AG08395 (cell line): ENCODE measurements around the gene CTU1.
"Not testable (repeated sequence)": the region's sequence is repeated elsewhere in the genome, so short reads cannot be mapped to it uniquely, and the experiment has no call there.

Experiments used
- DNase-seq: peaks from one replicate; pipeline ENCODE4 v3.0.0; 2012; ENCODE audit warnings: mixed read lengths, low spot score

Gene CTU1

GRCh38 chr19:51108066-51108804 is at the start of gene CTU1:
TSS of gene CTU1 (minus strand) at chr19:51108409. CDS start at chr19:51104569, 3,840 bp downstream.
- peak; percentile 99 for DNase-seq

GRCh38 chr19:51157265-51157664 is 49.1 kb upstream of the CTU1 start:
- DNase-seq, result no peak

- no peak for DNase-seq
Measured at GRCh38 chr19:51156710-51157109, 48.5 kb upstream of the CTU1 start.

- no peak for DNase-seq
Measured at GRCh38 chr19:51150627-51151026, 42.4 kb upstream of the CTU1 start.

- DNase-seq, result no peak
Measured at GRCh38 chr19:51148580-51148979, 40.4 kb upstream of the CTU1 start.

GRCh38 chr19:51147663-51148062 is 39.5 kb upstream of the CTU1 start:
- DNase-seq, result no peak

GRCh38 chr19:51146751-51147150 is 38.5 kb upstream of the CTU1 start:
- DNase-seq, result no peak

GRCh38 chr19:51145916-51146493 is 37.8 kb upstream of the CTU1 start:
- no peak for DNase-seq

GRCh38 chr19:51144482-51145045 is 36.4 kb upstream of the CTU1 start:
- no peak for DNase-seq

- DNase-seq, result no peak
Measured at GRCh38 chr19:51143486-51143885, 35.3 kb upstream of the CTU1 start.

GRCh38 chr19:51142809-51143475 is 34.7 kb upstream of the CTU1 start:
- not testable (repeated sequence) for DNase-seq

- no peak for DNase-seq
Measured at GRCh38 chr19:51142119-51142518, 33.9 kb upstream of the CTU1 start, which contains the start of gene SIGLEC7. TSS of gene SIGLEC7 (plus strand) at chr19:51142301. CDS start at chr19:51142370, 69 bp downstream.

GRCh38 chr19:51141181-51141580 is 33.0 kb upstream of the CTU1 start:
- no peak for DNase-seq

- DNase-seq, result no peak
Measured at GRCh38 chr19:51140441-51140840, 32.2 kb upstream of the CTU1 start.

GRCh38 chr19:51139299-51140014 is 31.2 kb upstream of the CTU1 start:
- no peak for DNase-seq

- no peak for DNase-seq
Measured at GRCh38 chr19:51138549-51138979, 30.4 kb upstream of the CTU1 start.

- DNase-seq, result no peak
Measured at GRCh38 chr19:51137792-51138425, 29.7 kb upstream of the CTU1 start.

- no peak for DNase-seq
Measured at GRCh38 chr19:51136851-51137551, 28.8 kb upstream of the CTU1 start.

- no peak for DNase-seq
Measured at GRCh38 chr19:51135986-51136762, 28.0 kb upstream of the CTU1 start.

GRCh38 chr19:51135004-51135403 is 26.8 kb upstream of the CTU1 start:
- no peak for DNase-seq
